Esophagus squamous epithelium (tissue), 5 donors: ENCODE results near the gene ZC3H12D. TPM values are rescaled to one million over a fixed set of nuclear protein-coding genes. Genes with fewer than 3 reads are reported as not detected.
"Not testable (repeated sequence)": the region's sequence is repeated elsewhere in the genome, so short reads cannot be mapped to it uniquely, and the experiment has no call there.

Experiments
- DNase-seq: peaks from one replicate; lab custom pipeline; 2025; lab: John Stamatoyannopoulos, UW
- H3K27ac ChIP-seq, 4 donors: fragments of 200-600 bp; sonication (generic); one replicate each; pipeline ENCODE4 v1.5.1; 2016 to 2019; ENCODE audit warnings: mild to moderate bottlenecking in 1 of 4
- H3K27me3 ChIP-seq, 4 donors: fragments of 200-600 bp; sonication (generic); 1 replicate in 3 of 4; 2 replicates in 1 of 4; pipeline versions ENCODE4 v1.5.1 to v1.6.0; 2017 to 2021; ENCODE audit warnings: antibody characterized with exemption in 1 of 4
- H3K36me3 ChIP-seq, 3 donors: fragments of 200-600 bp; sonication (generic); one replicate each; pipeline ENCODE4 v1.5.1; 2016 to 2019
- H3K4me1 ChIP-seq, 3 donors: fragments of 200-600 bp; sonication (generic); one replicate each; pipeline ENCODE4 v1.5.1; 2017 to 2019
- H3K4me3 ChIP-seq, 4 donors: fragments of 200-600 bp; sonication (generic); 1 replicate in 3 of 4; 2 replicates in 1 of 4; pipeline ENCODE4 v1.5.1; 2016 to 2019; ENCODE audit warnings: mild to moderate bottlenecking in 2 of 4, moderate library complexity in 1 of 4
- H3K9me3 ChIP-seq, 3 donors: fragments of 200-600 bp; sonication (generic); one replicate each; pipeline ENCODE4 v1.5.1; 2016 to 2019
- POLR2A ChIP-seq, 4 donors: fragments of 450-650 bp; IDR thresholded peaks; one replicate each; pipeline ENCODE4 v1.6.1; 2017; ENCODE audit warnings: antibody characterized with exemption in 4 of 4, mild to moderate bottlenecking in 4 of 4, moderate library complexity in 3 of 4
- WGBS, 2 donors: methylation state at CpG; one replicate each; pipeline ENCODE4 v1.1.5; 2018; 5-methylcytosine and 5-hydroxymethylcytosine counted together
- intact Hi-C: fragments of 100-400 bp; cut with DNase I; formaldehyde crosslinking; loops from one replicate; pipeline ENCODE4 v1.15.0; 2022
- total RNA-seq, 4 donors: library from RNA; depleted of rRNA; stranded (reverse); fragments of >200 nt; gene quantifications; one replicate each; pipeline ENCODE4 v1.1.0, GENCODE V29; 2016
- TF ChIP-seq, protein P1 (sequence below), 6 experiments: fragments of 450-650 bp in 4 of 6; fragments of 200-600 bp in 2 of 6; sonication (generic) in 2 of 6; IDR thresholded peaks; one replicate each; pipeline ENCODE4 v1.5.1; 2016 to 2019; ENCODE audit warnings: antibody characterized with exemption in 6 of 6, mild to moderate bottlenecking in 4 of 6, moderate library complexity in 4 of 6
- donor health status: DM: yes; HTN: yes; CAD: no.

The ZC3H12D gene
- total RNA-seq, 4 donors from 2014 or later: 0.04 to 4.3 (median 0.87) TPM

DNA sequence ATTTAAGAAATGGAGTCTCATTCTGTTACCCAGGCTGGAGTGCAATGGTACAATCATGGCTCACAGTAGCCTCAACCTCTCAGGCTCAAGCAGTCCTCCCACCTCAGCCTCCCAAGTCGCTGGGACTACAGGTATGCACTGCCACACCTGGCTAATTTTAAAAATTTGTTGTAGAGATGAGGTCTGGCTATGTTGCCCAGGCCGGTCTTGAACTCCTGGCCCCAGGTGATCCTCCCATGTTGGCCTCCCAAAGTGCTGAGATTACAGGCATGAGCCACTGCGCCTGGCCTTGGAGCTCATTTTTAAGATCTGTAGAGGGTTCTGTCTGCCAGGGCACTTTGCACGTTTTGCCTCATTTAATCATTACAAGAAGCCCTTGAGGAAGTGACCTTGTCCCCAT, 17.5 kb downstream of the ZC3H12D start:
- Histone ChIP-seq H3K27me3 (peaks cover 0 to 50% (median 0%) of the 10 kb centered on the region in 4 donors), H3K36me3 (no peaks in the 10 kb centered on the region), H3K27ac (no peak overlapping the region), H3K4me1 (peaks cover 0 to 8% (median 0%) of the 10 kb centered on the region in 3 donors), H3K4me3 (no peak overlapping the region), H3K9me3 (no peaks in the 10 kb centered on the region)
- intact Hi-C loops: no loop called here
- no peak for TF ChIP-seq POLR2A (IDR thresholded peaks at IDR 0.05)
- TF ChIP-seq, protein P1, sequence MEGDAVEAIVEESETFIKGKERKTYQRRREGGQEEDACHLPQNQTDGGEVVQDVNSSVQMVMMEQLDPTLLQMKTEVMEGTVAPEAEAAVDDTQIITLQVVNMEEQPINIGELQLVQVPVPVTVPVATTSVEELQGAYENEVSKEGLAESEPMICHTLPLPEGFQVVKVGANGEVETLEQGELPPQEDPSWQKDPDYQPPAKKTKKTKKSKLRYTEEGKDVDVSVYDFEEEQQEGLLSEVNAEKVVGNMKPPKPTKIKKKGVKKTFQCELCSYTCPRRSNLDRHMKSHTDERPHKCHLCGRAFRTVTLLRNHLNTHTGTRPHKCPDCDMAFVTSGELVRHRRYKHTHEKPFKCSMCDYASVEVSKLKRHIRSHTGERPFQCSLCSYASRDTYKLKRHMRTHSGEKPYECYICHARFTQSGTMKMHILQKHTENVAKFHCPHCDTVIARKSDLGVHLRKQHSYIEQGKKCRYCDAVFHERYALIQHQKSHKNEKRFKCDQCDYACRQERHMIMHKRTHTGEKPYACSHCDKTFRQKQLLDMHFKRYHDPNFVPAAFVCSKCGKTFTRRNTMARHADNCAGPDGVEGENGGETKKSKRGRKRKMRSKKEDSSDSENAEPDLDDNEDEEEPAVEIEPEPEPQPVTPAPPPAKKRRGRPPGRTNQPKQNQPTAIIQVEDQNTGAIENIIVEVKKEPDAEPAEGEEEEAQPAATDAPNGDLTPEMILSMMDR (IDR thresholded peaks at IDR 0.05): no peak
- DNase-seq: no peak
- 75 to 78% methylated on average over 2 to 4 of the region's 4 CpGs for WGBS, 2 donors

DNA sequence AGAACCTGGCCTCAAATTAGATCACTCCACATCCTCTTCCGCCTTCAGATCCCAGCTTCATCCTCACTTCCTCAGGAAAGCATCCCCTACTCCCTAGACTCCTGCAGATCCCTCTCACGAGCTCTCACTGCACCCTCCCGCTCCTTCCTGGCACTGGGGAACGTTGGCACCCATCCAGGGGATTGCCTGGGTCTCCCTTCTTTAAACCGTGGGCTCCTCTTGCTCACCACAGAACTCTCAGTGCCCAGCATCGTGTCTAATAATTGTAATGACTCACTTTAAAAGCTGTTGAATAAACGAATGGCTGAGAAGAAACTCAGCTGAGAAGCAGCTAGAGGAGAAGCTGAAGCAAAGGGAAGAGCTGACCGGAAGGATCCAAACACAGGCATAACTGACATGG, 20.4 kb downstream of the ZC3H12D start:
- TF ChIP-seq, protein P1 (IDR thresholded peaks at IDR 0.05): no peak
- no peak for TF ChIP-seq POLR2A (IDR thresholded peaks at IDR 0.05)
- WGBS, 2 donors: 28 to 44% methylated on average over 5 to 8 of the region's 8 CpGs
- no peaks in the 10 kb centered on the region for H3K36me3 ChIP-seq

DNA sequence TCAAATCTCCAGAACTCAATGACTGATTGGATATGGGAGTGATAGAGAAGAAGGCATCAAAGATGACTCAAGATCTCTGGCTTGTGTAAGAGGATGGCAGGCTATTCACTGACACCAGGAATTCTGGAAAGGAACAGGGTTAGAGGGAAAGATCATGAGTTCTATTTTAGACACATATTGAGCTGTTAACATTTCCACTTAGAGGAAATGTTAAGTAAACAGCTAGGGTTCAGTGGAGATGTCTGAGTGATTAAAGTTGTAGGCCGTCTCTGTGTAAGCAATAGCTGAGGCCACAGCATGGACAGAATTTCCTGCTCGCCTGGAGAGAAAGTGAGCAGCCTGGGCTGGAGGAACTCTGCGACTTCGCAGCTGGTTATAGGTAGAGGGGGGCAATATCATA, 21.0 kb downstream of the ZC3H12D start:
- intact Hi-C loops: no loop called here
- WGBS, 2 donors: 46 to 86% methylated on average over 4 of the region's 4 CpGs
- Histone ChIP-seq H3K4me3 (no peak overlapping the region), H3K9me3 (no peaks in the 10 kb centered on the region), H3K27ac (peak overlapping the region in 1 of 4 donors; percentile 47), H3K36me3 (no peaks in the 10 kb centered on the region), H3K27me3 (peaks cover 0 to 48% (median 0%) of the 10 kb centered on the region in 4 donors), H3K4me1 (peaks cover 0 to 8% (median 0%) of the 10 kb centered on the region in 3 donors)
- no peak for DNase-seq
- TF ChIP-seq POLR2A (IDR thresholded peaks at IDR 0.05): no peak
- TF ChIP-seq, protein P1 (IDR thresholded peaks at IDR 0.05): no peak

More for the DNA sequence above, 20.4 kb downstream of the ZC3H12D start:
- peaks cover 0 to 44% (median 0%) of the 10 kb centered on the region in 4 donors for H3K27me3 ChIP-seq
- intact Hi-C loops: no loop called here
- H3K4me3 ChIP-seq: no peak overlapping the region
- peaks cover 0 to 8% (median 0%) of the 10 kb centered on the region in 3 donors for H3K4me1 ChIP-seq
- DNase-seq: no peak
- peak overlapping the region in 1 of 4 donors; percentile 47 for H3K27ac ChIP-seq
- H3K9me3 ChIP-seq: no peaks in the 10 kb centered on the region

DNA sequence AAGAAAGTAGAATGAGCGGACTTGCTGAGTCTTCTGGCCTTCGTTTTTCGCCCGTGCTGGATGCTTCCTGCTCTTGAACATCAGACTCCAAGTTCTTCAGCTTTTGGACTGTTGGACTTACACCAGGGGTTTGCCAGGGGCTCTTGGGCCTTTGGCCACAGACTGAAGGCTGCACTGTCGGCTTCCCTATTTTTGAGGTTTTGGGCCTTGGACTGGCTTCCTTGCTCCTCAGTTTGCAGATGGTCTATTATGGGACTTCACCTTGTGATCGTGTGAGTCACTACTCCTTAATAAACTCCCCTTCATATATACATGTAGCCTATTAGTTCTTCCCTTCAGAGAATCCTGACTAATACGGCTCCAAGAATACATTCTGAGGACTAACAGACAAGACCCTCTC, 22.1 kb downstream of the ZC3H12D start:
- DNase-seq, H3K4me3 ChIP-seq, H3K36me3 ChIP-seq, intact Hi-C loops, H3K9me3 ChIP-seq, H3K27ac ChIP-seq, H3K4me1 ChIP-seq: not testable (repeated sequence)
- peaks cover 0 to 53% (median 0%) of the 10 kb centered on the region in 4 donors for H3K27me3 ChIP-seq
- 90 to 93% methylated on average over 6 to 7 of the region's 7 CpGs for WGBS, 2 donors

DNA sequence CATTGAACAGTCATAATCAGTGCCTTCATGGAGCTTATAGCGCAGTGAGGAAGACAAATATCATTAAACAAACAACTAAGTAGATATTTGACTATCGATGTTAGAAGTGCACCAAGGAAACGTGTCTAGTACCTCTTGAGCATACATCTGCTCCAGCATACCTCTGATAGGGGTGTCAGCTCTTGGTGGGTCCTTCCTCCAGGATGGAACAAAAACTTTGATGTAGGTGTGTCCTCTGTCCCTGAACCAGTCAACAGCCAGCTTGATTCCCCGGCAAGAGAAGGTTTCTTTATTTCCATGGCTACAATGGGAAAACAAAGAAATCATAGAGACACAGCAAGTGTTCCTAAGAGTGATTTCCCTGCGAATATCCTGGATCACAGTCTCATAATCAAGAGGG, 23.1 kb downstream of the ZC3H12D start:
- no peaks in the 10 kb centered on the region for H3K9me3 ChIP-seq
- peaks cover 0 to 59% (median 0%) of the 10 kb centered on the region in 4 donors for H3K27me3 ChIP-seq
- H3K36me3 ChIP-seq: no peaks in the 10 kb centered on the region
- WGBS, 2 donors: 90 to 92% methylated on average over 4 to 5 of the region's 5 CpGs
- TF ChIP-seq, protein P1 (IDR thresholded peaks at IDR 0.05): no peak
- TF ChIP-seq POLR2A (IDR thresholded peaks at IDR 0.05): no peak
- DNase-seq: no peak
- intact Hi-C loops: no loop called here
- peaks cover 0 to 8% (median 0%) of the 10 kb centered on the region in 3 donors for H3K4me1 ChIP-seq
- no peak overlapping the region for H3K27ac ChIP-seq
- no peak overlapping the region for H3K4me3 ChIP-seq

DNA sequence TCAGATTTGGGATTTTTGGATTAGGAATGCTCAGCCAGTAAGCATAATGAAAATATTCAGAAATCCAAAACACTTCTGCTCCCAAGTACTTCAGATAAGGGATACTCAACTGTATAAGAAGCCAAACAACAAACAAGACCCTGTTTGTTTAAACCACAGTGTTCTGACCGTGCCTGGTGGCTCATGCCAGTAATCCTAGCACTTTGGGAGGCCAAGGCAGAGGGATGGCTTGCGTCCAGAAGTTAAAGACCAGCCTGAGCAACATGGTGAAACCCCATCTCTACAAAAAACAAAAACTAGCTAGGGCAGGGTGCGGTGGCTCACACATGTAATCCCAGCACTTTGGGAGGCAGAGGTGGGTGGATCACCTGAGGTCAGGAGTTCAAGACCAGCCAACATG, 24.6 kb downstream of the ZC3H12D start:
- DNase-seq, intact Hi-C loops, H3K9me3 ChIP-seq, H3K36me3 ChIP-seq, H3K4me1 ChIP-seq, H3K4me3 ChIP-seq, H3K27ac ChIP-seq: not testable (repeated sequence)
- whole genome bisulfite sequencing, 2 donors: 72 to 74% methylated on average over 3 of the region's 3 CpGs
- H3K27me3 ChIP-seq: peaks cover 0 to 60% (median 0%) of the 10 kb centered on the region in 4 donors
